HG02938 (cell line): ENCODE results near the gene VWF.

Source experiments
- ATAC-seq: cut with Tn5 transposase; IDR thresholded peaks from one replicate; pipeline ENCODE4 v1.9.1; 2021; ENCODE audit warnings: mild to moderate bottlenecking, moderate library complexity; ENCODE audit not compliant: unreplicated experiment

The VWF gene

DNA sequence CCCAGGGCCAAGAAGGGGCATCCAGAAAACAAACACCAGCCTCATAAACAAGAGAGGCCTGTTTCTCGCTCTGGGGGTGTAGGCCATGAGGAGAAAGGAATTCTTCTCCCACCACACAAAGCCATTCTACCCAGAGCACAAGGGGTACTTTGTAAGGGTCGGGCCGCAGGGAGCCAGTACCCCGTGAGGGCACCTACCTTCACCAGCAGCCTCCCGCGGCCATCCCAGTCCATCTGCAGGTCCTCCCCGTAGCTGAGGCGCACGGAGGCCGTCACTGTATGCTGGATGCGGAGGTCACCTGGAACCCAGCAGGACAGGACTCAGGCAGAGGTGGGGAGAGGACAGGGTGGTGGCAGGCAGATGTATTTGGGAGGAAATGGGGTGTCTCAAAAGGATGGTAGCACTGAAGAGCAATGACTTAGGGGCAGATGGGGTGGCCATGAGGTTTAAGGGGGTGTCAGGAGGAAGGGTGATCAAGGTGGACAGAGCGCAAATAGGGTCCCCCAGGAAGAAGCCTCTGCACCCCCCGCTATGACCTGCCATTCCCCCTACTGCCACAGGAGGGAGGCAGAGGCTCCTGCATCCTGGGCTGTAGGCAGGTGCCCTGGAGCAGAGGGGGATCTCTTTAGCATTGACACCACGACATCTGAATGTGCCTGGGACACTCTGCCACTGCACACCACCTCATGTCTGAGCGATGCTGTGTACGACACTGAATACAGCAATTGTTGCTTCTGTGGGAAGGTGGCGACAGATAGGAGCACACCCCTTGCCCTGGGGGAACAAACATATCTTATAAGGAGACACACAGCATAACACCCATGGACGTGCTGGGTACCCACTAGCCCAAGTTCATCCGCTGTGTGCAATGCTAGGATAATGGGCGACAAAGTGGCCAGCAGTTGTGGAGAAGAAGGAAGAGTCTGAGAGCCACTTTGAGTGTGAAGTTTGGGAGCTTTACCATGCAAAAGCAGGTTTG lies 61.4 kb downstream of the VWF start:
- ATAC-seq = no peak

DNA sequence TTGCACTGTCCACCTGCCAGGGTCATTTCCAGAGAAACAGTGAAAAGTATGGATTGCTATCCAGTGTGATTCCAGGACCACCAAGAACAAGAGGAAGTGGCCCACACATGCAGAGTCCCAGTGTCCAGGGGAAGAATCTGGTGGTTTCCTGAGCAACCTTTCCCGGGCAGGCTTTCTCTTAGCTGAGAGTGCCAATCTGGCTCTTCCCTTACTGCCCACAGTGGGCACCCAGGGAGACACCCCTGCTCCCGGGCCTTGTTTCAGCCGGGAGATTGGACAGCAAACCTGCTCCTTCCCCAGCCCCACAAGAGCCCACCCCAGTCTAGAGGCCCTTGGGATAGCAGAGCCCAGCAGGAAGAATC lies 62.1 kb downstream of the VWF start:
- no peak for ATAC-seq

DNA sequence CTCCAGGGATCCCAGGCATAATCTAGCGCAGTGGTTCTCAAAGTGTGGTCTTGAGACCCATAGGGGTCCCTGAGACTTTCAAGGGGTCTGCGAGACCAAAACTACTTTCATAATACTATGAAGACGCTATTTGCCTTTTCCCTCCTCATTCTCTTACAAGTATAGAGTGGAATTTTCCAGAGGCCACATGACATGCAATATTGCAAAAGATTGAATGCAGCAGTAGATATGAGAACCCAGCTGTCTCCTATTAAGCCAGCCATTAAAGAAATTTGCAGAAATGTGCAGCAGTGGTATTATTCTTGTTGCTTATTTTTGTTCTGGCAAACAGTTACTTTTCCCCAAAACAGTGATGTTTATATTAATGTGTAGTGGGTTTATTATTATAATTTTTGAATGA lies 62.8 kb downstream of the VWF start:
- no peak for ATAC-seq

DNA sequence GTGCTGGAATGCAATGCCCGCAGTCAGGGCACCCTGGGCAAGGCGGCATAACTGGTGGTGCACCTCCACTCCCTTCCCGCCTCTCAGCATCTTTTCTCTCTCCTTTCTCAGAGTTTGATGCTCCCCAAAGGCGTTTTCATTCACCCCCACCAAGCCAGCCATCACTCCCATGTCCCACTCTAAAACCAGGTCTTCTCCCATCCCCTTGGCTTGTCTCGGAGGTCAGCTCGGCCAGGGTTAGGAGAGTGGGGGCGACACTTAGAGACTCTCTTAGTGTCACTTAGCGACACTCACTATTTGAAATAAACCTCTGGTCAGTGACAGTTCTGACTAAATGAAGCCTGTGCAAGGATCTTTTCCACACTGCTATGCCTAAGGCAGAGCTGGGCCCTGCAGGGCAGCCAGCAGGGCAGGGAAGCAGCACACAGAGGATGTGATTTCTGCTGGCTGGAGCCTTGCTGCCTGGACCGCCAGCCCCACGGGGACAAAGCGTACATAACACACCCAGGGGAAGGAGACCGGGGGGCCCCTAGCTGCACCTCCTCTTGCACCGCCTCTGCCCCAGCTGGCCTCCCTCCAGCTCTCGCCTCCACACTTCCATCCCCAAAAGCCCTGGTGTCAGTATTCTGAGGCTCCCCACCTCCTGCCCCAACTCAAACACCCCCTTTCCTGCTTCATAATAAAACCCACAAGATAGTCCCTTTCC lies 64.5 kb downstream of the VWF start:
- no peak for ATAC-seq

DNA sequence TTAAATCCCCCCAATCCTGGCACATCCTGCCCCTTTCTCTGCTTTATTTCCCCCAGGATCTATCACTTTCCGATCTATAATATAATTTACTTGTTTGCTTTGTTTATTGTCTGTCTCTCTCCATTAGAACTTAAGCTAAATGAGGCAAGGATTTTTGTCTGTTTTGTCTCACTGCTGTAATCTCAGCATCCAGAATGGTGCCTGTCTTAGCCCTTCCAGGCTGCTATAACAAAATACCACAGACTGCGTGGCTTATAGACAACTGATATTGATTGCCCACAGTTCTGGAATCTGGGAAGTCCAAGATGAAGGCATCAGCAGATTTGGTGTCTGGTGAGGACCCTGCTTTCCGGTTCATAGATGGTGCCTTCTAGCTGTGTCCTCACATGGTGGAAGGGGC lies 65.2 kb downstream of the VWF start:
- ATAC-seq = no peak

DNA sequence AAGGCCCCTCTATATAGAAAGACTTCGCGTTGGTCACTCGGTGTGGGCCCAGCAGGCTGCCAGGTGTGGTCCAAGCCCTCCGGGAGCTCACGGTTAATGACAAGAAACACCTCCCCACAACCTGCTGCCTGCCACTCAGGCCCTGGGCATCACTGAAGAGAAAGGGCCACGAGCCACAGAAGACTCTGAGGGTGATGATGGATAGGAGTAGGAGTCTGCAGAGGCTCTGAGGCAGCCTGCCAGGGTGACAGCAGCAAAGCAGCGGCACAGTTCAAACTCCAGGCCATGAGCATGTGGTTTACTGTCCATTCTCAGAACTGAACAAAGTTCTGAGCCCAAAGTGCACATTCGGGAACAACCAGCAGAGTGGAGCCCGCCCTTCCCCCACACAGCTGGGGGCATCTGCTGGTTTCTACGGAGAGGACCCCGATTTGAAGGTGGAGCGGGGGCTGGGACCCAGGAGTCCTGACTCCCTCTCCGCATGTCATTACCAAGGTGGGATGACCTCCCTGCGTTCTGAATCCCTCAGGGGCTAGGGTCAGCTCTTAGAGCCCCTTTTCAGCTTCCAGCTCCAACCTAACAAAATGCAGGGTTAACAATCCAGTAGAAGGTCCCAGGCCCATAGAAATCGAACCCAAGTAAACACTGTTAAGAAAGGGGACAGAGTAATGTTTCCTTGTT lies 65.8 kb downstream of the VWF start:
- ATAC-seq = no peak

DNA sequence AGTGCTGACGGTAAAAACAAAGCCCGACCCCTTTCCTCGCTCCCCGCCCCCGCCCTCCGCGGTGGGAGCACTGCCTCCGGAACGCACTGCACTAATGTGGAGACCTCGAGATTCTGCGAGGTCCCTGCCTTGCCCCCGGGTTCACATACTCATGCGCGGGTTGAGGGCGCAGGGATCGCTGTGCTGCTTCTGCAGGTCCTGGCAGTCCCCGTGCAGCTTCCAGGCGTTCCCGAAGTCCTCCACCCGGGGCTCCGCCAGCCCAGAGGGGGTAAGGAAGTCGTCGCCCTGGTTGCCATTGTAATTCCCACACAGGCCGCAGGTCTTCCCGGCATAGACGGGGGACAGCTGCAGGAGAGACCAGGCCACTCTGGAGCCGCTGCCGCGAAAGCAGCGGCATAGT lies 66.8 kb downstream of the VWF start:
- ATAC-seq = no peak

DNA sequence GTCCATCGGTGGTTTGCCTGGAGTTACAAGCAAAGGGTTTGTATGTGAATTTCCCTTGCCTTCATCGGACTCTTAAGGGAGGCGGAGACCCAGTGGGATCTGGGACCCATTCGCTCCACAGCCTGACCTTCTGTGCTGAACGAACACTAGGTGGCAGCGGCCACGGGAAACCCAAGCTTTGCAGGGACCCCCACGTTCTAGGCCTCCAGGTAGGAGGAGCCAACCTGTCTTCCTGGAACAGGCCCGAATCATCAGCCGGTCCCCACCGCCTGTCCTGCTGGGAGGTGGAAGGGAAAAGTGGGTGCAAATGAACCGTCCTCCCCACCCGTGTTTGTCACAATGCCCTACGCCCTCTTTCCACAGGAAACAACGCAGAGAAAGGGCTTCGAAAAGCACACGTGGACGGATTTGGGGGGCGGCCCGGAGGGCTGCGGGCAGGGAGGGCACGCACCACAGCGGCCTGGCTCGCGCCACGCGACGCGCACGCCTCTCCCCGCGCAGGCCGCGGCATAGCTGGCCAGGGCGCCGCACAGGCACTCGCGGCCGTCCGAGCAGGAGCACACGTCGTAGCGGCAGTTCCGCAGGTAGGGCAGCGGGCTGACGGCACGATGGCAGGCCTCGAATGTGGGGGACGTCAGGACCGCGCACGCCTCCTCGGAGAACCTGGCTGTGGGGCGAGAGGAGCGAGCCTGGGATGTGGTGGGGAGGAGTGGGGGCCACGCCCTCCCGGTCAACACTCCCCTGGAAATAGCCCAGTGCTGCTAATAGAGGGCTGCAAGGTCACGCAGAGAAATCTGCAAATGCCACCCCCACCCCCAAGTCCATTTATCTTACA lies 67.8 kb downstream of the VWF start:
- no peak for ATAC-seq

DNA sequence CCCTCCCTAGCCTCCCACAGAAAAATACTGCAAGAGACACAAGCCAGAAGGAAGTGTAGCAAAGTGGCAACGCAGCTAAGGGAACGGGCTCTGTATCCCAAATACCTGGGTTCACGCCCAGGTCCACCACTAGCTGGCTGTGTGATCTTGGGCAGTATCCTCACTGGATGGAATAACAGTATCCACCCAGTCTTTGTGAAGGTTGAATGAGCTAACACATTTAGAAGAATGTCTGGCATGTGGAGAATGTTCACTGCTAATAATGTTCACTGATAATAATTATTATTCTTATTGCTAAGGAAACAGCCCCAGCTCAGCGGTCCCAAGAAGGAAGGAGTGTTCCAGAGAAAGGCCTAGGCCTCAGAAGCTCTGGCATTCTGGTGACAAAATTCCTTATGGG lies 70.9 kb downstream of the VWF start:
- no peak for ATAC-seq

DNA sequence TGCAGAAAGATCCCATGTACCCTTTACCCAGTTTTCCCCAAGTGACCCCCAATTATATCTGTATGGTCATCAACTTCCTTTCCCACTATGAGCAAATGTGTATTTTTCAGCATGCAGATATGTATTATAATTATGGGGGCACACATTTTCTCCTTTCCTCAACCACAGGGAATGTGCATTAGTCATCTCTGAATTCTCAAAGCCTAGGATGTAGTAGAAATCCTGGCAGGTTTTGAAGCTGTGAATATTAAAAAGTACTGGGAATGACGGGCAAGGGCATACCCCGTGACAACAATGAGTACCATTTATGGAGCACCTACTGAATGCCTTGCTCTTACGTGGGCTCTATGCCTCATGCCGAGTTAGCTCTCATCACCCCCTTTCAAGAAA lies 71.5 kb downstream of the VWF start:
- ATAC-seq = no peak

DNA sequence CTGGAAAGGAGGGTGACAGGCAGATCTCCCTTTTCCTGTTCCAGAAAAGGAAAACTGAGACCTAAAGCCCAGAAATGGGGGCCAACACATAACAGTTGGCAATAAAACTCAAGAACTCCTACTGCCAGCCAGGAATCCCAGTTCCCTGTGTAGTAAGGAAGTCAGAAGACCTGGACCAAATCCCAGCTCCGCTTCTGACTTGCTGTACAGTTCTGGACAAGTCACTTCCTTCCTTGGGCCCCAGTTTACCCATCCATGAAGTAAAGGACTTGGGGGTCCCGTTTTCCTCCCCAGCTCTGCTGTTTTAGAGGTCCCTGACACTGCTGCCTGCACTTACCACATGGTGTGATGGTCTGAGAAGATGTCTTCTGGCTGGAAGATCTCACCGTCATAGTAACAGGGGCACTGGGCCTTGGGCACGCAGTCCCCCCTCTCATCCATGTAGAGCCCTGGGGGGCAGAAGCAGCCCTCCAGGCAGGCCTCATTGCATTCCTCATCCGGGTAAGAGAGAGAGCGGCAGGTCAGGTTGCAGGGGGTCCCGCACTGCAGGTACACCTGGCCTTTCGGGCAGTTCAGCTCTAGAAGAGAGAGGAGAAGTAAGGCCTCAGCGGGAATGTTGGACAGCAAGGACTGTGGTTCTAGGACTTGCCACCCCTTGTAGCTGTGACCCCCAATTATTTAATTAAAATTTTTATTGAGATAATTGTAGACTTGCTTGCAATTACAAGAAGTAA lies 72.1 kb downstream of the VWF start:
- ATAC-seq = no peak

DNA sequence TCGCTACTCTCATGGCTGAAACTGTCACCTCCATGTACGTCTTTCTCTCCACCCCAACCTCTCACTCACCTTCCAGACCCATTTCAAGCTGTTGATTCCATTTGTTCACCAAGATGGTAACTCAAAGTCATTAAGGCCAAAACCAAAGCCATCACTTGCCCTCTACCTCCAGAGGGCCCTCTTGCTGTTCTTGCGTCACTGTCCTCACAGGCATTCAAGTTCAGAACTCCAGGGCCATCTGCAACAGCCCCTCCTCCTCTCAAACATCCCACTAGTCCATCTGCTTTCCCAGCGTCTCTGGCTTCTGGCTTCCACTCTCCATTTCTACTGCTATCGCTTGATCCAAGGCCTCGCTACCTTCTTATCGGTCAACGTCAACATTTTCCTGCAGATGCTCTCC lies 74.5 kb downstream of the VWF start:
- no peak for ATAC-seq

DNA sequence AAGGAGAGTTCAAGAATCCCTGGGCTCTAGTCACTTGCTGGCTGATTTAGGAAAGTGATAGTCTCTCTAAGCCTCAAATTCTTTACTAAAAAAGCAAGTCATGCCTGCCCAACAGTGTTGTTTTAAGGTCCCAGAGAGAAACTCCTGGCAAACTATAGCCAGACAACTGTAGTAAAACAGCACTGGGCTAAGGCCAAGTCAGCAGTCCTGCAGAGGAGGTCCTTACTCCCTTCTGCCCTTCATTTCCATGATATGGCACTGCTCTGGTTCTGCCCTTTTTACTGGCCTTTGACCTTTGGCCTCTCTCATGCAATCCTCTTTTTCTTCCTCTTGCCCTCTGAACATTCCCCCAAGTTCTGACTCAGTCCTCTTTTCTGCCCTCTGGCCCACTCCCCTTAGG lies 74.9 kb downstream of the VWF start:
- no peak for ATAC-seq

DNA sequence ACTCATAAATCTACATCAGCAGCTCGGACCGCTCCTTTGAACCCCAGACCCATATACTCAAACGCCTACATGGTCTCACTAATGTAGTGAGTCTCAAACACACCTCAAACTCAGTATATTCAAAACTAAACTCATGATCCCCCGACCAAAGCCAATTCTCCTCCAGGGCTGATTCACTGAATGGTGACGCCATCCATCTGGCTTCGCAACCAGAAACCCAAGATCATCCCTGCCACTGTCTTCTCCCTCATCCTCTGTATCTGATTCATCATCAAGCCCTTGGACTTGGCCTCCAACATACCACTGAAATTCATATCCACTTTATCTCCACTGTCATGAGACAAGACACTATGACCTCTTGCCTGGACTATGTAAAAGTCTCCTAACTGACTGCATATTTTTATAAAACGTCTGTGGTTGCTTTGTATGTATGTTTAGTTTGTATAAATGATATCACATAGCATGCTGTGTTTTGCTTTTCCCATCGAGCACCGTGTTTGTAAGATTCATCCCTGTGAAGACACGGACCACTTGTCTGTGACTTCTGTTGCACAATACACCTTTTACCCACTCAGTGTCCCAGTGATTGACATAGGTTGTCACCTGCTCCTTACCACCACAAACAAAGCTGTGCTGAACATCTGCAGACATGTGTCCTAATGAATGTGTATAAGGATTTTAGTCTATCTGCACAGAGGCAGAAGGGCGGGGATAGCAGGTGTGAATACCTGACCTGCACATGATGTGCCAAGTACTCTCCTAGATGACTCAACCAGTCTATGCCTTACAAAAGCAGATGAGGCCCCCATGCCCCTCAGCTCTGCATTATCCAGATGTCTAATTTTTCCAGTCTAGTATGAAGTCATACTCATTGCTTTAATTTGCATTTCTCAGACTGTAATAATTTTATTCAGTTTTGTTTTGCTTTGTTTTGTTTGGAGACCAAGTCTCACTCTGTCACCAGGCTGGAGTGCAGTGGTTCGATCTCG lies 76.9 kb downstream of the VWF start:
- no peak for ATAC-seq

DNA sequence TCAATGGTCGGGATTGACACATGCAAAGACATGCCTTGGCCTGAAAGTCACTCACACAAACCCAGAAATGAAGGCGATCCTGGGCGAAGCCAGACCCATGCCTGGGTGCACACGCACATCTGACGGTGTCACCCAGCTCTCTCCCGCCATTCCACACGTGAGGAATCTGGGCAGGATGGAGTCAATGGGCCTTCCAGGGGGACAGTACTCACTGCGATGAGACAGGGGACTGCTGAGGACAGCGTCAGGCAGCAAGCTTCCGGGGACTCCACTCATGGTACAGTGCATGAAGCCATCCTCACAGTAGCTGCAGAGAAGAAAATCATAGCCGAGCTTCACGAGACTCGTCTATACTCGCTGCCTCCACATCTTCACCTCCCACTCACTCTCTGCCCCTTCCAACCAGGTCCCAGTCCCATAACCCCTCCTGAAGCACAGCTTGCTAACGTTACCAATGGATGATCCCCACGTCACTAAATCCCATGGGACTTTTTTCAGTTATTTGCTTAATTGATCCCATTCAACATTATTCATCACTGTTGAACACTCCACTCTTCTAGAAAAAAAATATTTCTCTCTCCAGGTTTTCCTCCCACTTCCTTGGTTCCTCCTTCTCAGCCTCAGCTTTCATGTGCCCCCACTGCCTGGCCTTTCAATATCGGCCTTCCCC lies 77.8 kb downstream of the VWF start:
- ATAC-seq = no peak

DNA sequence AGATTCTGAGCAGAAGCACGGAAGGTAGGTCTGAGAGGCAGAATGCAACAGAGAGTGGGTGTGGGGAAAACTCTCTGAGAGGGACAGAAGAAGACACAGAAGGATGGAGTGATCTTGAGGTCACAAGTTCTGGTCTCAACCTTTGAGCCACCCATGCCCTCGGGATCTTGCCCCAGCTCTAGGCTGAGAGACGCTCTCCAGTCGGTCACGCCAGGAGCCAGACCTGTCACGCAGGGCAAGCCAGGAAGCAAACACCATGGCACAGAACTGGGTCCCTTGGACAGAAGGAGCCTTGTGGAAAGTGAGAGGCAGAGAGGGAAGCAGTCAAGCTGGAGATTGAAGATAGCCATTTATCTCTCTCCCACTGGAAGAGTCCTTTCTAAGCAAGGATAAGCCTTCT lies 79.0 kb downstream of the VWF start:
- ATAC-seq = no peak

DNA sequence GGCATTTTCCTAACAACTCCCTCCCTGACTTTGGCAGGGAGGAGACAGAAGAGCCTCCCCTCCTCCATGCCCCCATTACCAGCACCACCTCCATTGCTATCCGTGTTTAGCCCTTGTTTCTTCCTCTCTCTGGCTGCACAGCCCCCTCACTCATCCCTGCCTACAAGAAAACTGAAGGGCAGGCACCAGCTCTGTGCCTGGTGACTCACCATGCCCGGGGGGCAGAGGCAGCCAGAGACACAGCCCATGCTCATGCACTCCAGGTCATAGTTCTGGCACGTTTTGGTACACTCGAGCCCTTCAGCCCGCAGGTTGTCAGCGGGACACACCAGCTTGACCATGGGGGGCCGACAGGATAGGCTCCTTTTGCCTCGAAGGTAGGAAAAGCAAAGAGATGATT lies 80.4 kb downstream of the VWF start:
- no peak for ATAC-seq

DNA sequence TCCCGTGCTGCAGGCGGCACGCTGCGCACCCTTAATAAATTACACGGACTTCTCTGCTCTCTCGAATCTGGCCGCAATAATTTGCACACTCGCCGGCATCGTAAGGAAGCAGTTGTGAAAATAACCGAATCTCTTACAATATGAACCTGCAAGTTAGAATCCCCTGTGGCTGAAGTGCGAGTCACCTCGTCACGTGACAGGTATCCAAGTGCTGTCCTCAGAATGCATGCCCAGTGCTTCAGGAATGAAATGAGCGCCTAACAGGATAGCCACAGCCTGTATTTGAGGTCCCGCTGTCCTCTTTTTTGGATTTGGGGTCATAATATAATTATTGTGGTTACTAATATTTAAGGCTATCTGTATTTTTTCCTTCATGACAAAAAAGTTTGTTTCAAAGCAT lies 82.0 kb downstream of the VWF start:
- ATAC-seq = no peak

DNA sequence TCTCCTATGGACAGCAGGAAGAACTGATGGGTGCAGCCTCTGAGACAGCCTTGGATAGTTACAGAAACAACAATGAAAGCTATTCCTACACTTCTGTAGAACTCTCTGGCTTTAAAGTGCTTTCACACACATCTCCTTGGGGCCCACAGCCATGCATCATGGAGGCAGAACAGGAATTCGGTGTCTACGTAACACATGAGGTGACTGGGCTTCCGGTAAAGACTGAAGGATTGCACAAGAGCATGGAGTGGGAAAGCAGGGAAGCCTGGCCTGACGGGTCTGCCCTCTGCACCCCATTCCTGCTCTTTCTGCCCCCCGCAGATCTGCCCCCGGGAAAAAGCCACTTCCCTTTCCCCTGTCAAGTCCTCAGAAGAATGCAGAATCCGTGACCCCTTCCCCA lies 82.6 kb downstream of the VWF start:
- no peak for ATAC-seq
